Pancreas (tissue), 10 donors: ENCODE data around the gene LAMC1. TPM values are rescaled to one million over a fixed set of nuclear protein-coding genes. Genes with fewer than 3 reads are reported as not detected.
"Not testable (repeated sequence)": the region's sequence is repeated elsewhere in the genome, so short reads cannot be mapped to it uniquely, and the experiment has no call there.

Experiments
- ATAC-seq, 4 donors: fragments of 200-7000 bp; cut with Tn5 transposase; one replicate each; pipeline versions ENCODE4 v1.8.0 to v1.9.1; 2020; ENCODE audit warnings: mild to moderate bottlenecking in 4 of 4, moderate library complexity in 4 of 4
- DNase-seq, 6 donors: peaks; one replicate each; pipeline ENCODE4 v3.0.0-alpha.2; 2020
- FAIRE-seq: peaks from 2 replicates; lab custom pipeline; 2012; peaks lifted over from hg19 to GRCh38; lab: Jason Lieb, UNC
- H3K27ac ChIP-seq, 4 donors: fragments of 200-600 bp; sonication (generic); 1 replicate in 3 of 4; 2 replicates in 1 of 4; pipeline versions ENCODE4 v1.5.0 to v1.8.0; 2020
- H3K27me3 ChIP-seq, 4 donors: fragments of 200-600 bp; one replicate each; pipeline ENCODE4 v1.8.0; 2021
- H3K36me3 ChIP-seq, 3 donors: fragments of 200-600 bp; sonication (generic) in 1 of 3; one replicate each; pipeline versions ENCODE4 v1.5.0 to v1.8.0; 2020 to 2021
- H3K4me1 ChIP-seq, 3 donors: fragments of 200-600 bp; one replicate each; pipeline ENCODE4 v1.8.0; 2021
- H3K4me3 ChIP-seq, 4 donors: fragments of 200-600 bp; sonication (generic) in 2 of 4; one replicate each; pipeline versions ENCODE4 v1.5.0 to v1.8.0; 2020 to 2021
- H3K9me3 ChIP-seq, 4 donors: fragments of 200-600 bp; one replicate each; pipeline ENCODE4 v1.8.0; 2021
- WGBS, 2 donors: extraction: QIAGEN DNeasy Blood & Tissue Kit; methylation state at CpG; one replicate each; pipeline ENCODE4 v1.1.7; 2013; 5-methylcytosine and 5-hydroxymethylcytosine counted together
- intact Hi-C, 3 donors: fragments of 100-400 bp; cut with DNase I; formaldehyde crosslinking; loops; one replicate each; pipeline versions ENCODE4 v1.11.1 to v1.14.2; 2022
- polyA plus RNA-seq, 2 donors: library from polyadenylated mRNA; stranded (reverse); fragments of 200-250 nt; gene quantifications; one replicate each; pipeline ENCODE4 v1.2.3, GENCODE V29; 2013
- total RNA-seq, 6 donors: library from RNA; stranded (reverse); fragmentation: NEBNext Ultra II Directional in 4 of 6; extraction: Animal tissue kit (Norgen Biotek cat#: 25700) in 4 of 6; gene quantifications; one replicate each; pipeline versions ENCODE4 v1.2.1 to v1.2.4, GENCODE V29; 2021 to 2023
- TF ChIP-seq, protein P1 (sequence below), 4 donors: fragments of 200-600 bp; sonication (generic) in 3 of 4; IDR thresholded peaks; one replicate each; pipeline versions ENCODE4 v1.5.0 to v1.8.0; 2021; ENCODE audit warnings: antibody characterized with exemption in 4 of 4
- donor health status: healthy with polysubstance abuse.
- donor health status: DM: no; HTN: no; CAD: no; lungs with moderate emphysema.
- donor health status: DM: no; HTN: no; CAD: no.
- donor health status: control.
- donor health status: control.
- donor health status: Bipolar disorder and iron deficiency.
- donor health status: DM: yes; HTN: yes; CAD: no.
- donor health status: DM: no; HTN: no; CAD: no.
- donor health status: DM: no; HTN: no; CAD: no.
- donor health status: DM: yes; HTN: yes; CAD: no.

Gene LAMC1
- total and polyA plus RNA-seq, 8 donors = 11.2 to 50.1 (median 29.4) TPM

DNA sequence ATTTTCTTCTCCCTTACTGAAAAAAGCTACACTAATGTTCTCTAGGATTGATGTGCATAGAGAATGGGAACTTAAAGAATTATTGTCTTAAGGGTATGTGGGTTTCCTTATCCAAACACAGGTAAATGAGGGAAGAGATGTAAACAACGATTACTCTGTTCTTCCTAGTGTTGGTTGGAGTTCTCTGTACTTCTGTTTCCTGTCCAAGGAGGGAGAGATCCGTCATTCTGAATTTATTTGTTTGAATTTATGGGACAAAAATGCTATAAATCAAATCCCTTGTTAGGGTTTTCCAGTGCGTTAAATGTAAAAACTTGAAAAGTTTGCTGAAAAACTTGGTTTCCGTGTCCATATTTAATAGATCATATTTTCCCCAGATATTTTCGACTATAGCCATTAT lies 29.6 kb downstream of the LAMC1 start:
- Histone ChIP-seq H3K36me3 (no peaks in the 10 kb centered on the region), H3K4me3 (no peak overlapping the region), H3K4me1 (no peaks in the 10 kb centered on the region), H3K9me3 (no peaks in the 10 kb centered on the region), H3K27me3 (no peaks in the 10 kb centered on the region), H3K27ac (no peak overlapping the region)
- intact Hi-C loops = no loop called here
- ATAC-seq (no peak), DNase-seq (no peak), FAIRE-seq (no peak)
- TF ChIP-seq, protein P1, sequence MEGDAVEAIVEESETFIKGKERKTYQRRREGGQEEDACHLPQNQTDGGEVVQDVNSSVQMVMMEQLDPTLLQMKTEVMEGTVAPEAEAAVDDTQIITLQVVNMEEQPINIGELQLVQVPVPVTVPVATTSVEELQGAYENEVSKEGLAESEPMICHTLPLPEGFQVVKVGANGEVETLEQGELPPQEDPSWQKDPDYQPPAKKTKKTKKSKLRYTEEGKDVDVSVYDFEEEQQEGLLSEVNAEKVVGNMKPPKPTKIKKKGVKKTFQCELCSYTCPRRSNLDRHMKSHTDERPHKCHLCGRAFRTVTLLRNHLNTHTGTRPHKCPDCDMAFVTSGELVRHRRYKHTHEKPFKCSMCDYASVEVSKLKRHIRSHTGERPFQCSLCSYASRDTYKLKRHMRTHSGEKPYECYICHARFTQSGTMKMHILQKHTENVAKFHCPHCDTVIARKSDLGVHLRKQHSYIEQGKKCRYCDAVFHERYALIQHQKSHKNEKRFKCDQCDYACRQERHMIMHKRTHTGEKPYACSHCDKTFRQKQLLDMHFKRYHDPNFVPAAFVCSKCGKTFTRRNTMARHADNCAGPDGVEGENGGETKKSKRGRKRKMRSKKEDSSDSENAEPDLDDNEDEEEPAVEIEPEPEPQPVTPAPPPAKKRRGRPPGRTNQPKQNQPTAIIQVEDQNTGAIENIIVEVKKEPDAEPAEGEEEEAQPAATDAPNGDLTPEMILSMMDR (IDR thresholded peaks at IDR 0.05) = no peak
- 80 to 95% methylated on average over 5 of the region's 5 CpGs for WGBS, 2 donors

GRCh38 chr1:183058851-183059502 lies 35.8 kb downstream of the LAMC1 start:
- 42 to 61% methylated on average over 2 of the region's 2 CpGs for WGBS, 2 donors
- Histone ChIP-seq H3K27me3 (no peaks in the 10 kb centered on the region), H3K4me3 (no peak overlapping the region), H3K27ac (no peak overlapping the region), H3K9me3 (no peaks in the 10 kb centered on the region), H3K4me1 (peaks cover 0 to 4% (median 0%) of the 10 kb centered on the region in 3 donors), H3K36me3 (no peaks in the 10 kb centered on the region)
- TF ChIP-seq, protein P1 (IDR thresholded peaks at IDR 0.05) = no peak
- DNase-seq = no peak
- ATAC-seq = no peak
- intact Hi-C loops = no loop called here
- no peak for FAIRE-seq

GRCh38 chr1:183061194-183061593 lies 38.0 kb downstream of the LAMC1 start:
- ATAC-seq (no peak), FAIRE-seq (no peak), DNase-seq (no peak)
- H3K4me3 ChIP-seq = no peak overlapping the region
- peak overlapping the region in 1 of 4 donors; percentile 2 for H3K27ac ChIP-seq
- intact Hi-C loops = no loop called here
- no peaks in the 10 kb centered on the region for H3K27me3 ChIP-seq
- H3K36me3 ChIP-seq = no peaks in the 10 kb centered on the region
- TF ChIP-seq, protein P1 (IDR thresholded peaks at IDR 0.05) = no peak
- H3K9me3 ChIP-seq = no peaks in the 10 kb centered on the region
- H3K4me1 ChIP-seq = peaks cover 0 to 4% (median 0%) of the 10 kb centered on the region in 3 donors

GRCh38 chr1:183063349-183063748 lies 40.1 kb downstream of the LAMC1 start:
- TF ChIP-seq, protein P1 (IDR thresholded peaks at IDR 0.05) = no peak
- no peaks in the 10 kb centered on the region for H3K36me3 ChIP-seq
- H3K4me3 ChIP-seq = no peak overlapping the region
- no peak for DNase-seq
- intact Hi-C loops = no loop called here
- H3K4me1 ChIP-seq = peaks cover 0 to 4% (median 0%) of the 10 kb centered on the region in 3 donors
- H3K27ac ChIP-seq = no peak overlapping the region
- FAIRE-seq = no peak
- H3K27me3 ChIP-seq = no peaks in the 10 kb centered on the region
- no peak for ATAC-seq
- H3K9me3 ChIP-seq = no peaks in the 10 kb centered on the region
- WGBS, 2 donors = 80 to 81% methylated on average over 1 of the region's 1 CpG

DNA sequence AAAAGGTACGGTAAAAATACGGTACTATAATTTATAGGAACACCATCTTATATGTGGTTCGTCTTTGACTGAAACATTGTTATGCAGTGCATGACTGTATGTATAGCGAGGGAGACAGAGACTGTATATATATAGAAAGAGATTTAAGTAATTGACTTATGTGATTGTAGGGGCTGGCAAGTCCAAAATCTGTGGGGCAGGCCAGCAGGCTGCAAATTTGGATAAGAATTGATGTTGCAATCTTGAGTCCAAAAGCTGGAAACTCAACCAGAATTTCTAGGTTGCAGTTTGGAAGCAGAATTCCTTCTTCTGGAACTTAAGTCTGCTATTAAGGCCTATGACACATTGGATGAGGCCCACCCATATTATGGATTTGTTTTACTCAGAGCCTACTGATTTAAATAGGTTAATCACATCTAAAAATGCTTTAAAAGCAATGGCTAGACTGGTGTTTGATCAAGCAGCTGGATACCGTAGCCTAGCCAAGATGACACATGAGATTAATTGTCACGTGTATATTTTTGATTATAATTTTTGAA lies 42.0 kb downstream of the LAMC1 start:
- no peak overlapping the region for H3K27ac ChIP-seq
- H3K4me1 ChIP-seq = peaks cover 0 to 11% (median 0%) of the 10 kb centered on the region in 3 donors
- DNase-seq (no peak), ATAC-seq (no peak), FAIRE-seq (no peak)
- no peak overlapping the region for H3K4me3 ChIP-seq
- intact Hi-C loops = no loop called here
- 91 to 96% methylated on average over 6 of the region's 6 CpGs for WGBS, 2 donors
- H3K27me3 ChIP-seq = no peaks in the 10 kb centered on the region
- no peaks in the 10 kb centered on the region for H3K36me3 ChIP-seq
- TF ChIP-seq, protein P1 (IDR thresholded peaks at IDR 0.05) = no peak
- no peaks in the 10 kb centered on the region for H3K9me3 ChIP-seq

DNA sequence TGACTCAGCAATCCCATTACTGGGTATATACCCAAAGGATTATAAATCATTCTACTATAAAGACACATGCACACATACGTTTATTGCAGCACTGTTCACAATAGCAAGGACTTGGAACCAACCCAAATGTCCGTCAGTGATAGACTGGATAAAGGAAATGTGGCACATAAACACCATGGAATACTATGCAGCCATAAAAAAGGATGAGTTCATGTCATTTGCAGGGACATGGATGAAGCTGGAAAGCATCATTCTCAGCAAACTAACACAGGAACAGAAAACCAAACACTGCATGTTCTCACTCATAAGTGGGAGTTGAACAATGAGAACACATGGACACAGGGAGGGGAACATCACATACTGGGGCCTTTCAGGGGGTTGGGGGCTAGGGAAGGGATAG lies 43.2 kb downstream of the LAMC1 start:
- H3K27me3 ChIP-seq, FAIRE-seq, H3K36me3 ChIP-seq, intact Hi-C loops, H3K9me3 ChIP-seq, H3K4me3 ChIP-seq, ATAC-seq, DNase-seq, H3K27ac ChIP-seq: not testable (repeated sequence)
- WGBS, 2 donors = 66 to 83% methylated on average over 2 of the region's 2 CpGs
- peaks cover 0 to 11% (median 0%) of the 10 kb centered on the region in 3 donors for H3K4me1 ChIP-seq
